Measurements from ENCODE around the gene MYO3B. TPM values are rescaled to one million over a fixed set of nuclear protein-coding genes. Genes with fewer than 3 reads are reported as not detected.
"Not testable (repeated sequence)": the region's sequence is repeated elsewhere in the genome, so short reads cannot be mapped to it uniquely, and the experiment has no call there.

MYO3B gene
- total RNA-seq, 1 donor from 2014 or later = 9.1 TPM

DNA sequence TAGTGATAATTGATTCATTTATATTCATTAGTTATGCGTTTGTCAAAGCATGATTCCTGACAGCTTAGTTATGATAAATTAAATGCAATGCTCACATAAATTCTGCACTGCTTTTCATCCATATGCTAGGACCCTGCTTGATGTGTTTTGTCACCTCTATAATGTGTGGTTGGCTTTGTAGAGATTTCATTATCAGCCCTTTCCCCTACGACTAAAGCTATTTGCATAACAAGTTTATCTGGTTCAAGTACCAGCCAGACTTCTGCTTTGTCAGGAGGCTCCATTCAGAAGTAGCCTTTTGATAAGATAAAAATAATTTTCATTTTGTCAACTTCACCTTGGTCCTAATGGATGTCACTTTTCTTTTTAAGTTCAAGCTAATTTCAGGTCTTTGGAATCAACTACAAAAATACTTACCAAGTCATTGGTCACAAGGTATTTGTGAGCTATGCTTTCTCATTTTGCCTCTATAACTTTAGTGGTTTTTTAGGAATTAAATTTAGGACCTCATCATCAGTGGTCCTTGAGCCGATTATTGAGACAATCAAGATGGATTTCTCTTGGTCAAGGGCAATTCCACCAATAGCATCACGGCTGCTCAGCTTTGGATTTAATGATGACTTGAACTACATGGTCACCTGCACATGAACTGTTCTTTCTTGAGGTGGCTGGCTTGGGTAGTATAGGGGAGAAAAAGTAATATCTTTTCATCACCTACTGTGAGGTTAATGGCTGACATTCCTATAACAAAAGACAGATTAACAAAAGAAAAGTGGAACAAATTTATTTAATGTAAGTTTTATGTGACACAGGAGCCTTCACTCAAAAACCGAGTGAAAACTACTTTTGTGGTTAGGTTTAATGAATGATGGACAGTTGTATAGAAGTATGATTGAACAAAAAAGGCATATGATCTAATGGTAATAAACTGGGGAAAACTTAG is 162.1 kb downstream of the MYO3B start:
- DNase-seq (ENCODE audit: low spot score in 2 of 2, unreplicated experiment in 2 of 2) = no peak
- H3K27ac Mint-ChIP-seq = no peak overlapping the region
- TF ChIP-seq, protein P1, sequence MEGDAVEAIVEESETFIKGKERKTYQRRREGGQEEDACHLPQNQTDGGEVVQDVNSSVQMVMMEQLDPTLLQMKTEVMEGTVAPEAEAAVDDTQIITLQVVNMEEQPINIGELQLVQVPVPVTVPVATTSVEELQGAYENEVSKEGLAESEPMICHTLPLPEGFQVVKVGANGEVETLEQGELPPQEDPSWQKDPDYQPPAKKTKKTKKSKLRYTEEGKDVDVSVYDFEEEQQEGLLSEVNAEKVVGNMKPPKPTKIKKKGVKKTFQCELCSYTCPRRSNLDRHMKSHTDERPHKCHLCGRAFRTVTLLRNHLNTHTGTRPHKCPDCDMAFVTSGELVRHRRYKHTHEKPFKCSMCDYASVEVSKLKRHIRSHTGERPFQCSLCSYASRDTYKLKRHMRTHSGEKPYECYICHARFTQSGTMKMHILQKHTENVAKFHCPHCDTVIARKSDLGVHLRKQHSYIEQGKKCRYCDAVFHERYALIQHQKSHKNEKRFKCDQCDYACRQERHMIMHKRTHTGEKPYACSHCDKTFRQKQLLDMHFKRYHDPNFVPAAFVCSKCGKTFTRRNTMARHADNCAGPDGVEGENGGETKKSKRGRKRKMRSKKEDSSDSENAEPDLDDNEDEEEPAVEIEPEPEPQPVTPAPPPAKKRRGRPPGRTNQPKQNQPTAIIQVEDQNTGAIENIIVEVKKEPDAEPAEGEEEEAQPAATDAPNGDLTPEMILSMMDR (IDR thresholded peaks at IDR 0.05; ENCODE audit: unreplicated experiment) = no peak
- peaks cover 5% of the 10 kb centered on the region for H3K27me3 Mint-ChIP-seq (ENCODE audit: low read depth)
- H3K4me3 Mint-ChIP-seq = no peak overlapping the region
- H3K9me3 Mint-ChIP-seq = no peaks in the 10 kb centered on the region
- H3K4me1 Mint-ChIP-seq = peaks cover 11% of the 10 kb centered on the region
- no peaks in the 10 kb centered on the region for H3K36me3 Mint-ChIP-seq

DNA sequence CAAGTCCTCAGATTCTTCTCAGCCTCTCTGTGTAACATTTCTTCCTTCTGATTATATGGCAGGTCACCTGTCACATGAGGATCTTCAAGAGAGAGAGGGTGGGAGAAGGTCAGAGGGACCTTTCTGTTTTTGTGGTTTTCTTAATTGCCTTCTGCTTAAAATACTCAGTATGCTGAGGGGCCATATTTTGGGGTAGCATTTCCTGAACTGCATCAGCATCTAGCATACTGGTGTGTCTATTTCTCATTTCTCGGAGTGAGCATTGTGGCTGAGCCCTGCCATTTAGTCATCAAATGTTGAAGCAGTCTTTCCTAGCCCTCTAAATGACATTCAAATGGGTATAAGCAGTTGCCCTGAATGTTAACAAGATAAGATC is 162.7 kb downstream of the MYO3B start:
- Mint-ChIP-seq H3K4me1 (peaks cover 11% of the 10 kb centered on the region), H3K36me3 (no peaks in the 10 kb centered on the region), H3K9me3 (no peaks in the 10 kb centered on the region), H3K27ac (no peak overlapping the region), H3K27me3 (ENCODE audit: low read depth) (peaks cover 5% of the 10 kb centered on the region), H3K4me3 (no peak overlapping the region)
- no peak for DNase-seq (ENCODE audit: low spot score in 2 of 2, unreplicated experiment in 2 of 2)
- TF ChIP-seq, protein P1 (IDR thresholded peaks at IDR 0.05; ENCODE audit: unreplicated experiment) = no peak

DNA sequence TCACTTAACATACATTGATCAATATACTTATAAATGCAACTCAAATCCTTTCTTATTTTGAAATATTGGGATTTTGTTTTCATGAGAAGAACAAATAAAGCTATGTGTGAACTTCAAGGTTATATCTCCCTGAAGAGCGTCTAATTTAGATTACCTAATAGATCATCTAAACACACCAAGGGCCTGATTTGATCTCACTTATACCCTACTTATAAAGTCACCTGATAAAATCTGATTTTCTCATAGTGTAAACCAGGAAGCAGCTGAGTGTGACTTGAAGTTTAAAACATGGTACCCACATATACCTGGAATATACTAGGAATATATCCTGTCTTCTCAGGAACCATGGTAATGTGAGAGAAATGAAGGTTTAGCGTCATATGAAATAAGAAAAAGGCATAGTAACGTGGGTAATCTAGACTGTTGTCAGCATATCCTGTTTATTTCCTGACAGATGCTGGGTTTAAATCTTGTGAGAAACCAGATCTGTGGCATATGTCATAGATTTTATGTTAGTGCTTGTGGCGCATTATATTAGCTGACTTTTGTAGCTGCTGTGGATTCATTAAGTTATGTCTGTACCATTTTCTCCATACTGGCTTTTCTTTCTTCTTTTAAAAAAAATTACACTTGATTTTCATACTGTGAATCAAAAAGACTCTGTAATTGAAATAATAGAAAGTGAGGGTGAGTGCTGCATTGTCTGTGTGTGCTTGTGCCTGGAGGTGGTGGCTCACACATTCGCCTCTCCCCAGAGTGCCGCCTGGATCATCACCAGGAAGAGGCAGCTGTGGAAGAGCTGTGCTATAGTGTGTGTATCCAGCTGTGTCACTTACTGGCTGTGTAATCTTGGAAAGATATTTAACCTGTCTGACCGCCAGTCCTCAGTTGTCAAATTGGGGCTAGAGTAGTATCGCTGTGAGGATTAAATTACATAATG is 164.0 kb downstream of the MYO3B start:
- no peak overlapping the region for H3K4me3 Mint-ChIP-seq
- H3K9me3 Mint-ChIP-seq = no peaks in the 10 kb centered on the region
- H3K27ac Mint-ChIP-seq = no peak overlapping the region
- peaks cover 11% of the 10 kb centered on the region for H3K4me1 Mint-ChIP-seq
- TF ChIP-seq, protein P1 (IDR thresholded peaks at IDR 0.05; ENCODE audit: unreplicated experiment) = no peak
- DNase-seq (ENCODE audit: low spot score in 2 of 2, unreplicated experiment in 2 of 2) = no peak
- no peaks in the 10 kb centered on the region for H3K36me3 Mint-ChIP-seq
- H3K27me3 Mint-ChIP-seq (ENCODE audit: low read depth) = peaks cover under 1% of the 10 kb centered on the region

DNA sequence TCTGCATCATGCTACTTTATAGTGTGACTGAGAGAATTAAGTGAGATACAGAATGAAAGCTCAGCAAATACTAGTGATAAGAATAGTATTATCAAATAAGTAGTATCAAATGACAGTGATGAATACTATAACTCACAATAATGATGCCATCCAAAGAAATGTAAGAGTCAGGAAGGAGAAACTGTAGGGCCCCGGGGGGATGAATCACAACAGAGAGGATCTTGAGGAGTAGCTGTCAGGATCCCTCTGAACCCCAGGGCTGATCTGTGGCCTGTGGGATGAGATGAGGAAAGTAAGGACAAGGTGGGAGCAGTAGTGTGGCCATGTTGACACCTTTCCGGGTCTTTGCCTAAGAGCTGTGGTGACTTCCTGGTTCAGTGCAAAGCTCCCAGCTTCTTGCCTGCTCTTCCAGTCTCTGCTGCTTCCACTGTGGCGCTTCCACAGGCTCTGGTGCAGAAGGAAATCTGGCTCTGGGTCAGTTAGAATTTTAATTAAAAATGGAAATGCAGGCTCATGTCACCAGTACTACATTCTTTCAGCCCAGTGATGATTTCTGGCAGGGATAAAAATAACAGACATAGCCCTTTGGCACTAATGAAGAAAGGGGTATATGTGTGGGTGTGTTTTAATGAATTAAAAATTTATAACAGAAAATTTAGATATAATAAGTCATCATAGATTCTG is 166.9 kb downstream of the MYO3B start:
- Mint-ChIP-seq H3K27ac (no peak overlapping the region), H3K36me3 (no peaks in the 10 kb centered on the region), H3K9me3 (no peaks in the 10 kb centered on the region), H3K27me3 (ENCODE audit: low read depth) (peaks cover 2% of the 10 kb centered on the region), H3K4me3 (no peak overlapping the region), H3K4me1 (peaks cover 4% of the 10 kb centered on the region)
- TF ChIP-seq, protein P1 (IDR thresholded peaks at IDR 0.05; ENCODE audit: unreplicated experiment) = no peak
- no peak for DNase-seq (ENCODE audit: low spot score in 2 of 2, unreplicated experiment in 2 of 2)

DNA sequence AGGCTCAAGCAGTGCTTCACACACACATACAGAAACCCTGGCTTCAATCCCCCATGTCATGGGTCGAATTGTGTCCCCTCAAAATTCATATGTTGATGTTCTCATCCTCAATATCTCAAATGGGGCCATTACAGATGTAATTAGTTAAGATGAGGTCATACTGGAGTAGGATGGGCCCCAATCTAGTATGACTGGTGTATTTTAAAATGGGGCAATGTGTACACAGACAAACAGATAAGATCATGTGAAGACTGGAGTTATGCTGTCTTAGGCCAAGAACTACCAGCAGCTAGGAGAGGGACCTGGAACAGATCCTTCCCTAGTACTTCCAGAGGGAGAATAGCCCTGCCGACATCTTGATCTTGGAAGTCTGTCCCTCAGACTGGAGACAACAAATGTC is 167.7 kb downstream of the MYO3B start:
- no peaks in the 10 kb centered on the region for H3K36me3 Mint-ChIP-seq
- TF ChIP-seq, protein P1 (IDR thresholded peaks at IDR 0.05; ENCODE audit: unreplicated experiment) = no peak
- no peak for DNase-seq (ENCODE audit: low spot score in 2 of 2, unreplicated experiment in 2 of 2)
- peaks cover 3% of the 10 kb centered on the region for H3K27me3 Mint-ChIP-seq (ENCODE audit: low read depth)
- no peak overlapping the region for H3K27ac Mint-ChIP-seq
- H3K4me1 Mint-ChIP-seq = no peaks in the 10 kb centered on the region
- no peaks in the 10 kb centered on the region for H3K9me3 Mint-ChIP-seq
- H3K4me3 Mint-ChIP-seq = no peak overlapping the region

DNA sequence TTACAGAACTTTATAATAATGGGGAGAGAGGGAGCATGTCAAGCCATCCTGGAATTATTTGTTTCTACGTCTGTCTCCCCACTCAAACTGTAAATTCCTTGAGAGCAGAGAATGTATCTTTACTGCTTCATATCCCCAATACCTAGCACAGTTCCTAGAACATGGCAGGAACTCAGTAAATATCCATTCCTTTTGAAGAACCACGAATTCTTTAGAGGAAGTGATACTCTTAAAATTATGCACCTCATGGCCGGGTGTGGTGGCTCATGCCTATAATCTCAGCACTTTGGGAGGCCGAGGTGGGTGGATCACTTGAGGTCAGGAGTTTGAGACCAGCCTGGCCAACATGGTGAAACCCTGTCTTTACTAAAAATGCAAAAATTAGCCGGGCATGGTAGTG is 171.3 kb downstream of the MYO3B start:
- H3K9me3 Mint-ChIP-seq; H3K27ac Mint-ChIP-seq; DNase-seq (ENCODE audit: low spot score in 2 of 2, unreplicated experiment in 2 of 2); H3K36me3 Mint-ChIP-seq; H3K4me1 Mint-ChIP-seq; H3K4me3 Mint-ChIP-seq: not testable (repeated sequence)
- H3K27me3 Mint-ChIP-seq (ENCODE audit: low read depth) = peaks cover 19% of the 10 kb centered on the region
